ENCODE measurements around the gene ELANE. TPM values are rescaled to one million over a fixed set of nuclear protein-coding genes. Genes with fewer than 3 reads are reported as not detected.
"Not testable (repeated sequence)": the region's sequence is repeated elsewhere in the genome, so short reads cannot be mapped to it uniquely, and the experiment has no call there.

Gene ELANE
- total RNA-seq, 2 experiments from 2014 or later: not detected

DNA sequence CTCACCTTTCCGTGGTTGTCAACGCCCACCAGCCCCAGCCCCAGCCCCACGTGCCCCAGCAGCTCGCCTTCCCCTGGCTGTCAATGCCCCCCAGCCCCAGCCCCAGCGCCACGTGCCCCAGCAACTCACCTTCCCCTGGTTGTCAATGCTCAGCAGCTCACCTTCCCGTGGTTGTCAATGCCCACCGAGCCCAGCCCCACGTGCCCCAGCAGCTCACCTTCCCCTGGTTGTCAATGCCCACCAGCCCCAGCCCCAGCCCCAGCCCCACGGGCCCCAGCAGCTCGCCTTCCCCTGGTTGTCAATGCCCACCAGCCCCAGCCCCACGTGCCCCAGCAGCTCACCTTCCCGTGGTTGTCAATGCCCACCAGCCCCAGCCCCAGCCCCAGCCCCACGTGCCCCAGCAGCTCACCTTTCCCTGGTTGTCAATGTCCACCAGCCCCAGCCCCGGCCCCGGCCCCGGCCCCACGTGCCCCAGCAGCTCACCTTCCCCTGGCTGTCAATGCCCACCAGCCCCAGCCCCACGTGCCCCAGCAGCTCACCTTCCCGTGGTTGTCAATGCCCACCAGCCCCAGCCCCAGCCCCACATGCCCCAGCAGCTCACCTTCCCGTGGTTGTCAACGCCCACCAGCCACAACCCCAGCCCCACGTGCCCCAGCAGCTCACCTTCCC is 26.0 kb downstream of the ELANE start:
- not testable (repeated sequence) for DNase-seq; ATAC-seq; H3K4me3 Mint-ChIP-seq; H3K27me3 Mint-ChIP-seq; H3K4me1 Mint-ChIP-seq; H3K36me3 Mint-ChIP-seq; H3K27ac Mint-ChIP-seq; H3K9me3 Mint-ChIP-seq (ENCODE audit: low read depth)
- CTCF ChIA-PET: interaction anchor here (2.3 kb wide), 1 partner anchor 14 kb away, joined by 6 read pairs; no protein-coding TSS in a partner anchor

DNA sequence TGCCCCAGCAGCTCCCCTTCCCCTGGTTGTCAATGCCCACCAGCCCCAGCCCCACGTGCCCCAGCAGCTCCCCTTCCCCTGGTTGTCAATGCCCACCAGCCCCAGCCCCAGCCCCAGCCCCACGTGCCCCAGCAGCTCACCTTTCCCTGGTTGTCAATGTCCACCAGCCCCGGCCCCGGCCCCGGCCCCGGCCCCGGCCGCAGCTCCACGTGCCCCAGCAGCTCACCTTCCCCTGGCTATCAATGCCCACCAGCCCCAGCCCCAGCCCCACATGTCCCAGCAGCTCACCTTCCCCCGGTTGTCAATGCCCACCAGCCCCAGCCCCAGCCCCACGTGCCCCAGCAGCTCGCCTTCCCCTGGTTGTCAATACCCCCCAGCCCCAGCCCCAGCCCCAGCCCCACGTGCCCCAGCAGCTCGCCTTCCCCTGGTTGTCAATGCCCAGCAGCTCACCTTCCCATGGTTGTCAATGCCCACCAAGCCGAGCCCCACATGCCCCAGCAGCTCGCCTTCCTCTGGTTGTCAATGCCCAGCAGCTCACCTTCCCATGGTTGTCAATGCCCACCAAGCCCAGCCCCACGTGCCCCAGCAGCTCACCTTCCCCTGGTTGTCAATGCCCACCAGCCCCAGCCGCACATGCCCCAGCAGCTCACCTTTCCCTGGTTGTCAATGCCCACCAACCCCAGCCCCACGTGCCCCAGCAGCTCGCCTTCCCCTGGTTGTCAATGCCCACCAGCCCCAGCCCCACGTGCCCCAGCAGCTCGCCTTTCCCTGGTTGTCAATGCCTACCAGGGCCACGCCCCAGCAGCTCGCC is 26.9 kb downstream of the ELANE start:
- not testable (repeated sequence) for H3K4me1 Mint-ChIP-seq; H3K27ac Mint-ChIP-seq; H3K4me3 Mint-ChIP-seq; H3K36me3 Mint-ChIP-seq; DNase-seq; H3K27me3 Mint-ChIP-seq; ATAC-seq; H3K9me3 Mint-ChIP-seq (ENCODE audit: low read depth)
- CTCF ChIA-PET: interaction anchor here (2.3 kb wide), 1 partner anchor 15 kb away, joined by 6 read pairs; no protein-coding TSS in a partner anchor

DNA sequence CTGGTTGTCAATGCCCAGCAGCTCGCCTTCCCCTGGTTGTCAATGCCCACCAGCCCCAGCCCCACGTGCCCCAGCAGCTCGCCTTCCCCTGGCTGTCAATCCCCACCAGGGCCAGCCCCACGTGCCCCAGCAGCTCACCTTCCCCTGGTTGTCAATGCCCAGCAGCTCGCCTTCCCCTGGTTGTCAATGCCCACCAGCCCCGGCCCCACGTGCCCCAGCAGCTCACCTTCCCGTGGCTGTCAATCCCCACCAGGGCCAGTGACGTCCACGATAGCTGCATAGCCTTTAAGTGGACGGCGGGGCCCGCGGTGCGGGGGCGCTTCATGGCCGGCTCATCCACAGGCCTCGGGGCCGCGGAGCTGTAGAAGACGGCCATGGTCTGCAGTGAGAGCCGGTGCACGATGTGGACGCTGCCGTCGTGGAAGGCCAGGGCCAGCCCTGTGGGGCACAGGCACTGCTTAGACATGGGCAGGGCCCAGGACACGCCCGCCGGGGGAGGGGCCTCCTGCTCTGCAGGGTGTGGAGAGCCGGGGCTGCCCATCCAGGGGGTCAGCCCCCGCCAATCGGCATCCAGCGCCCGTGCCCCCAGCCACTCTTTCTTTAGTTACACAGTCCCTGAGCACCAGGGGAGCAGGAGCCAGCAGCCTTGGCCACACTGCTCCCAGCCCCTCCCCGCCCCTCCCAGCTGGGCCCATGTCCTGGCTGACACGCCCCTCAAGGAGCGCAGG is 27.8 kb downstream of the ELANE start:
- Mint-ChIP-seq H3K4me3 (no peak overlapping the region), H3K4me1 (no peaks in the 10 kb centered on the region), H3K36me3 (peaks cover 6% of the 10 kb centered on the region), H3K9me3 (ENCODE audit: low read depth) (no peaks in the 10 kb centered on the region), H3K27me3 (no peaks in the 10 kb centered on the region), H3K27ac (no peak overlapping the region)
- no peak for DNase-seq
- CTCF ChIA-PET: interaction anchor here (2.3 kb wide), 1 partner anchor 16 kb away, joined by 6 read pairs; no protein-coding TSS in a partner anchor
- no peak for ATAC-seq

DNA sequence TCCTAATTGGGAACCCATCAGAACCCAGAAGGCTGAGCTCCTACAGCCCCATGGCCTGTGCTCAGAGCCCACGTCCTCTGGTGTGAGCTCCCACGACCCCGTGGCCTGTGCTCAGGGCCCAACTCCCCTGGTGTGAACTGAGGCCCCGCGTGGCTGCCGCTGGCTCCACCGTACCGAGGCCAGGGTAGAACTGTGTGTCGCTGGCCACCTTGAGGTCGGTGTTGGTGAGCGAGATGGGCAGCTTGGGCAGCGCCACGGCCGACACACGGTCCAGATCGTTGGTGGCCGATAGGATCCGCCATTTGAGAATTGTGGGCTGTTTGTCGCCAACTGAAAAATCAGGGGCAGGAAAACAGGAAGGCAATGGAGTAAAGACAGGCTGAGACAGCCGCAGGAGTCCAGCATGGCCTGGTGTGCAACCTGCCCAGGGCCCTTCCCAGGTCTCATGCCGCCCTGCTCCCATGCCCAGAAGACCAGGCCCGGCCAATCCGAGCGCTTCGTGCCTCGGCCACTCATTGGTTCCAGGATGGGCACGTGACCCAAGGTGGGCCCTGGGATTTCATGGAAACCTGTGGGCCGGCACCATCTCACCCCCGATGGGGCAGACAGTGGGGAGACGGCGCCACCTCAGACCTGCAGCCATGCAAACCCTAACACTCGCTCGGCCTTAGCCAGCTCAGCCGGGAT is 29.4 kb downstream of the ELANE start:
- Mint-ChIP-seq H3K27me3 (no peaks in the 10 kb centered on the region), H3K4me3 (no peak overlapping the region), H3K27ac (no peak overlapping the region), H3K4me1 (peaks cover 3% of the 10 kb centered on the region), H3K36me3 (peaks cover 6% of the 10 kb centered on the region), H3K9me3 (ENCODE audit: low read depth) (no peaks in the 10 kb centered on the region)
- no peak for DNase-seq
- CTCF ChIA-PET: no interaction called here
- ATAC-seq: no peak

DNA sequence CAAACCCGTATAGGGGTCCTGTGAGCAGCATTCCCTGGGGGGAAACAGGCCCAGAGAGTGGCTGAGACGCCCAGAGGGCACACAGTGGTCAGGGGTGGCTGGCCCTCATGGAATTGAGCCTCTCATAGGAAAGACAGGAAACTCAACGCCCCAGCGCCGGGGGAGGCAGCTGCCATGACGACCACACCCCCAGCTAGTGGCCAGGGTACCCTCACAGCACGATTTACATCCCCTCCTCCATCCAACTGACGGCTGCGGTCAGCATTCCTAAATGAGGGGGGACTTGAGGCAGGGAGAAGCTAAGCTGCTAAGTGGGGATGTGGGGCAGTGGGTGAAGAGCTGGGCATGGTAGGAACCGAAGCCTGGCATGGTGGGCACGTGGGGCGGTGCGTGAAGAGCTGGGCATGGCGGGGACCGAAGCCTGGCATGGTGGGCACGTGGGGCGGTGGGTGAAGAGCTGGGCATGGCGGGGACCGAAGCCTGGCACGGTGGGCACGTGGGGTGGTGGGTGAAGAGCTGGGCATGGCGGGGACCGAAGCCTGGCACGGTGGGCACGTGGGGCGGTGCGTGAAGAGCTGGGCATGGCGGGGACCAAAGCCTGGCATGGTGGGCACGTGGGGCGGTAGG is 30.9 kb downstream of the ELANE start:
- no peak overlapping the region for H3K27ac Mint-ChIP-seq
- CTCF ChIA-PET: interaction anchor here (0.9 kb wide), 1 partner anchor 31 kb away, joined by 3 read pairs; no protein-coding TSS in a partner anchor
- no peaks in the 10 kb centered on the region for H3K27me3 Mint-ChIP-seq
- peaks cover 9% of the 10 kb centered on the region for H3K4me1 Mint-ChIP-seq
- H3K9me3 Mint-ChIP-seq (ENCODE audit: low read depth): no peaks in the 10 kb centered on the region
- no peak for ATAC-seq
- H3K4me3 Mint-ChIP-seq: no peak overlapping the region
- DNase-seq: no peak
- H3K36me3 Mint-ChIP-seq: peaks cover 10% of the 10 kb centered on the region

DNA sequence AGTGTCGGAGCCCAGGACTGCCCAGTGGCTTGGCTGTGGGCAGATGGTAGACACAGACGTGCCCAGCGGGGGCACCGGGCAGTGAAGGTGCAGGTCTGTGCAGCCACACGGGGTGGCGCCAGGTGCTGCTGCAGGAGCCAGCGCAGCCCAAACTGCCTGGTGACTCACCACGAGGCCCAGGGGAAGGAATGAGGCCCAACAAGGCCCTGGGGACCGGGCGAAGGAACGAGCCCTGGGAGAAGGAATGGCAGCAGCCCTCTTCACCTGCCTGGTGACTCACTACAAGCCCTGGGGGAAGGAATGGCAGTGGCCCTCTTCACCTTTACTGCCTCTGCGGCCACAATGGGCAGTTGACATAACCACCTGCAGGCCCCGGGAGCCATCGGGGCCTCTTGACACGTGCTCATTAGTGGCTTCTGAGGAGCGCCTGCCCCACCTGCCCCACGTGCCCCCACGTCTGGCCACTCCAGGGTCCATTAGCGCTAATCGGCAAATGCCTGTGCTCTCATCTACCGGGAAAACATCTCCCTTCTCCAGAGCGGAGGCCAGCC is 31.6 kb downstream of the ELANE start:
- Mint-ChIP-seq H3K9me3 (ENCODE audit: low read depth) (no peaks in the 10 kb centered on the region), H3K36me3 (peaks cover 10% of the 10 kb centered on the region), H3K27me3 (no peaks in the 10 kb centered on the region), H3K4me3 (no peak overlapping the region), H3K4me1 (peaks cover 12% of the 10 kb centered on the region), H3K27ac (no peak overlapping the region)
- CTCF ChIA-PET: no interaction called here
- no peak for ATAC-seq
- DNase-seq: no peak

DNA sequence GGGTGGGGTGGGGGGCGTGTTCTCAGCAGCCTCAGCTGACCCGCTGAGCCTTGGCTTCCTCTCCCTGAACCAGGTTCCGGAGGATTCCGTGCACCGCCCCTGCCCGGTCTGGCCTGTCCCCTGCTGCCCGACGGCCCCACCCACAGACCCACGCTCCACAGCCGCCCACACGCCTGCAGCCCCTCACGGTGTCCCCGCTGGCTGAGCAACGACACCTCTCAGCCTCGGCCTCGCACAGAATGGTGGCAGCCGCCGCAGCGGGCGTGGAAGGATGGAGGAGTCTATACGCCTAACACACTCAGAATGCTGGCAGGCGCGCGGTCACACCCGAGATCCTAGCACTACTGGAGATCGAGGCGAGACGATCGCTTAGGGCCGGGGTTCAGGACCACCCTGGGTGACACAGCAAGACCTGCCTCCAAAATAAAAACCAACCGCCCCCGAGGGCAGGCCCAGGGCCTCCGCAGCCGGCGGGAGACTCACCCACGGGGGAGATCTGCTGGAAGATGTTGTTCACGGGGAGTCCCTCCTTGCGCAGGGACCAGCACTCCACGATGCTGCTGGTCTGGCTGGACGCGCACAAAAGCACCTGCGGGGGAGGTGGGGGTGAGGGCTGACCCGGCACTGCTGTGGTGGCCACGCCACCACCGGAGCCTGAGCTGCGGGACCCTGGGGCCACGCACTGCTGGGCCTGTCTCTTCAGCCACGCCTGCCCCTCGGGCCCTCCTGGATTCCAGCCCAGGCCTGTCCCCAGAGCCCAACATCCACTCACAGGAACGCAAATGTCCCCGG is 32.5 kb downstream of the ELANE start:
- H3K27ac Mint-ChIP-seq: no peak overlapping the region
- DNase-seq (no peak), ATAC-seq (no peak)
- CTCF ChIA-PET: no interaction called here
- no peaks in the 10 kb centered on the region for H3K9me3 Mint-ChIP-seq (ENCODE audit: low read depth)
- peaks cover 18% of the 10 kb centered on the region for H3K4me1 Mint-ChIP-seq
- H3K27me3 Mint-ChIP-seq: no peaks in the 10 kb centered on the region
- no peak overlapping the region for H3K4me3 Mint-ChIP-seq
- H3K36me3 Mint-ChIP-seq: peaks cover 11% of the 10 kb centered on the region

DNA sequence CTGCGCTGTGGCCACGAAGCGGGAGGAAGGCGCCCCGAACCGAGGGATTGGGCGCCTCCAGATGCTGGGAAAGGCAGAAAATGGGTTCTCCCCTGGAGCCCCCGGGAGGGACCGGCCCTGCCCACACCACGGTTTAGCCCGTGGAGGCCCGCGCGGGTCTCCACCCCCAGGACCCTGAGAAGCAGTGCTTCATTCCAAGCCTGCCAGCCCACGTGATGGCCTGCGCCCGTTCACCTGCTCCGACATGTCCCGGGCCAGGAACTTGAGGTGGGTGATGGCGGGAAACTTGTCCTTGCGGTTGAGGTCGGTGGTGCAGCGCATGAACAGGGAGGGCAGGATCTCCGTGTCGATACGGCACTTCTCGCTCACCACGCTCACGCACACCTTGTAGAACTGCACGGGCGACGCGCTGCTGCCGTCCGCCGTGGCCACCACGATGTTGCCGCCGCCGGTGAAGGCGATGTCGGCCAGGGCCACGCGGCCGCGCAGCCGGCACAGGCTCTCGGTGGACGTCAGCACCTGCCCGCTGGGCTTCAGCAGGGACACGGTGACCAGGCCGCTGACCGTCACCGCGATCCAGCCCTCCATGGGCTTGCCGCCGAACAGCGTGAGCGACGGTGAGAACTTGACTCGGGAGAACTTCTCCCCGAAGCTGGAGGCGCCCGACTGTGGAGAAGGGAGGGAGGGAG is 33.6 kb downstream of the ELANE start:
- Mint-ChIP-seq H3K4me3 (no peak overlapping the region), H3K9me3 (ENCODE audit: low read depth) (no peaks in the 10 kb centered on the region), H3K36me3 (peaks cover 13% of the 10 kb centered on the region), H3K27ac (no peak overlapping the region), H3K4me1 (peaks cover 19% of the 10 kb centered on the region), H3K27me3 (no peaks in the 10 kb centered on the region)
- CTCF ChIA-PET: no interaction called here
- ATAC-seq (no peak), DNase-seq (no peak)

DNA sequence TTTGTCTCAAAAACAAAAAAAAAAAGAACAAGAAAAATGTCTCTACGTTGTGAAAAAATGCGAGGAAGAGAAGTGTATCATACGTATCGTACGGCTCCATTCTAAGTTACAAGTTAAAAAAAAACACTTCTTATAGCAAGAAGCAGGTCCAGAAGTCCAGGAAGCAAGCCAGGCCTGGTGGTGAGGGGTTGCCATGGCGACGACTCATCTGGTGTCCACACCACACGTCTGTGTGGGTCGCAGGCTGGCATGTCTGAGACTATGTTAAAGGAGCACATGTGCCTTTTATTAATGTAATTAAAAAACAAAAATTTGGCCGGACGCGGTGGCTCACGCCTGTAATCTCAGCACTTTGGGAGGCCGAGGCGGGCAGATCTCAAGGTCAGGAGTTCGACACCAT is 35.0 kb downstream of the ELANE start:
- ATAC-seq: no peak
- peaks cover 8% of the 10 kb centered on the region for H3K36me3 Mint-ChIP-seq
- H3K4me1 Mint-ChIP-seq: peaks cover 23% of the 10 kb centered on the region
- H3K27me3 Mint-ChIP-seq: no peaks in the 10 kb centered on the region
- no peak for DNase-seq
- CTCF ChIA-PET: no interaction called here
- H3K27ac Mint-ChIP-seq: peak overlapping the region; percentile 88
- no peaks in the 10 kb centered on the region for H3K9me3 Mint-ChIP-seq (ENCODE audit: low read depth)
- H3K4me3 Mint-ChIP-seq: no peak overlapping the region

DNA sequence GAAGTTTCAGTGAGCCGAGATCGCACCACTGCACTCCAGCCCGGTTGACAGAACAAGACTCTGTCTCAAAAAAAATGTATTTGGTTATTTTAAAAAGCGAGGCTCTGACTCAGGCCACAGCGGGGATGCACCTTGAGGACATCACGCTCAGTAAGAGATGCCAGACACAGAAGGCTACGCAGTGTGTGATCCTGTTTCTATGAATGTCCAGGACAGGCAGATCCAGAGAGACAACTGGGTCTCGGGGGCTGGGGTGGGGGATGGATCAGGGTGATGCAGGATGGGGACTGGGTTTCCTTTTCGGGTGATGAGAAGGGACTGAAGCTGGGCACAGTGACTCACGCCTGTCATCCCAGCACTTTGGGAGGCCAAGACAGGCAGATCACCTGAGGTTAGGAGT is 35.5 kb downstream of the ELANE start:
- H3K27ac Mint-ChIP-seq: peak overlapping the region; percentile 88
- peaks cover 24% of the 10 kb centered on the region for H3K4me1 Mint-ChIP-seq
- DNase-seq (no peak), ATAC-seq (no peak)
- H3K9me3 Mint-ChIP-seq (ENCODE audit: low read depth): no peaks in the 10 kb centered on the region
- no peak overlapping the region for H3K4me3 Mint-ChIP-seq
- peaks cover 7% of the 10 kb centered on the region for H3K36me3 Mint-ChIP-seq
- no peaks in the 10 kb centered on the region for H3K27me3 Mint-ChIP-seq
- CTCF ChIA-PET: no interaction called here

DNA sequence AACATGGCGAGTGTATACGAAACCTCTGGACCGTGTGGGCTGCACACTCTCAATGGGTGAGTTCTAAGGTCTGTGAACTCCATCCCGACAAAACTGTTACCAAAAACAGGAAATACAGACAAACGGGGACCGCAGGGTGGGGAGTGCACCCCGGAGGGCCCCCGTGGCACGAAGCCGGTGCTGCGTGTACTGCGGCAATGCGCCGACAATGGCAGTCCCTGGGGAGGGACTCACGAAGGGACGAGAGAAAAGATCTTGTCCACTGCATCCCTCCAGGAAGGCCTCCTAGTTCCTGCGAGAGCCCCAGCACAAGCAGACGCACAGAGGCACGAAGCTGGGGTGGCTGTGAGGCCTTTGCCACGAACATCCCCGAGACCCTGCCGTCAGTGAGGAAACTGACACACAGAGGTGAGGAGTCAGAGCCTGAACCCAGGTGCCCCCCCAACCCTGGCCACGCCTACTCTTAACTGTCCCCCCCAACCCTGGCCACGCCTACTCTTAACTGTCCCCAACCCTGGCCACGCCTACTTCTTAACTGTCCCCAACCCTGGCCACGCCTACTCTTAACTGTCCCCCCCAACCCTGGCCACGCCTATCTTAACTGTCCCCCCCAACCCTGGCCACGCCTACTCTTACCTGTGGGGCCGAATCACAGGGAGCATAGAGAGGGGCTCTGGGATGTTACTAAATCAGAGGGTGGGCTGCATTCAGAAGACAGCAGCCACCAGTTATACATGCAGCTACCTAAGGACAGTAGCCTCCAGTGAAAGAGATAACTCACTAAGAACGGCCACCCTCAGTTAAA is 36.7 kb downstream of the ELANE start:
- Mint-ChIP-seq H3K27ac (peak overlapping the region; percentile 88), H3K27me3 (no peaks in the 10 kb centered on the region), H3K36me3 (peaks cover 7% of the 10 kb centered on the region), H3K4me1 (peaks cover 28% of the 10 kb centered on the region), H3K4me3 (peak overlapping the region; percentile 47), H3K9me3 (ENCODE audit: low read depth) (no peaks in the 10 kb centered on the region)
- CTCF ChIA-PET: interaction anchor here (0.9 to 1.0 kb wide), 2 partner anchors 17 to 25 kb away, joined by 3 to 4 read pairs; no protein-coding TSS in a partner anchor
- DNase-seq: peak; percentile 83
- ATAC-seq: peak; percentile 50
